A673 (cell line): Measurements from ENCODE around the gene CDKAL1. TPM values are rescaled to one million over a fixed set of nuclear protein-coding genes. Genes with fewer than 3 reads are reported as not detected.

Source experiments
- BruUV-seq: library from RNA; stranded (reverse); fragments of 400-500 nt; replicated peaks from 2 replicates; lab custom pipeline; 2021; lab: Mats Ljungman, UMichigan
- CTCF ChIA-PET: fragments of 300-600 bp; sonication (Branson Sonifier 250); formaldehyde crosslinking; loops from one replicate; lab custom pipeline; 2022; ENCODE audit warnings: antibody characterized with exemption; lab: Charles Lee
- POLR2A ChIA-PET: fragments of 300-600 bp; sonication (Branson Sonifier 250); formaldehyde crosslinking; loops from one replicate; lab custom pipeline; 2022; ENCODE audit warnings: antibody characterized with exemption; ENCODE audit not compliant: low non-redundant PET; lab: Charles Lee
- DNase-seq: peaks from one replicate; pipeline ENCODE4 v3.0.0-alpha.2; 2015; ENCODE audit warnings: low spot score
- H3K27ac ChIP-seq: fragments of 200-600 bp; sonication (generic); 2 replicates; pipeline ENCODE4 v1.5.1; 2016; ENCODE audit warnings: mixed run types, low read depth, mild to moderate bottlenecking, mixed read lengths, antibody characterized with exemption, low read length; ENCODE audit not compliant: poor library complexity, severe bottlenecking
- H3K27me3 ChIP-seq: fragments of 200-600 bp; sonication (generic); replicated peaks from 2 replicates; pipeline ENCODE4 v1.6.1; 2017; ENCODE audit warnings: mixed run types, low read depth, mild to moderate bottlenecking, mixed read lengths, antibody characterized with exemption, low read length; ENCODE audit not compliant: insufficient read depth, poor library complexity
- H3K36me3 ChIP-seq: fragments of 200-600 bp; sonication (generic); 2 replicates; pipeline ENCODE4 v1.6.1; 2016; ENCODE audit warnings: mixed run types, mild to moderate bottlenecking, mixed read lengths, antibody characterized with exemption, low read length; ENCODE audit not compliant: insufficient read depth, poor library complexity, severe bottlenecking
- H3K4me1 ChIP-seq: fragments of 200-600 bp; sonication (generic); 2 replicates; pipeline ENCODE4 v1.6.1; 2017; ENCODE audit warnings: mixed run types, mild to moderate bottlenecking, mixed read lengths, antibody characterized with exemption, low read length; ENCODE audit not compliant: insufficient read depth, poor library complexity, severe bottlenecking
- H3K4me3 ChIP-seq: fragments of 200-600 bp; sonication (generic); 2 replicates; pipeline ENCODE4 v1.5.1; 2016; ENCODE audit warnings: low read depth, mixed run types, mild to moderate bottlenecking, mixed read lengths, low read length; ENCODE audit not compliant: poor library complexity, severe bottlenecking
- H3K9me3 ChIP-seq: fragments of 200-600 bp; sonication (generic); 2 replicates; pipeline ENCODE4 v1.6.1; 2016; ENCODE audit warnings: mixed run types, low read depth, mild to moderate bottlenecking, mixed read lengths, antibody characterized with exemption, low read length; ENCODE audit not compliant: poor library complexity, severe bottlenecking
- EZH2 ChIP-seq: fragments of 200-600 bp; sonication (generic); IDR thresholded peaks from 2 replicates; pipeline ENCODE4 v1.6.1; 2017; ENCODE audit warnings: borderline replicate concordance, low read depth, mild to moderate bottlenecking, mixed read lengths, antibody characterized with exemption, low read length; ENCODE audit not compliant: poor library complexity, severe bottlenecking
- intact Hi-C: fragments of 100-400 bp; cut with micrococcal nuclease; formaldehyde crosslinking; loops from one replicate; pipeline ENCODE4 v1.10.0; 2022; ENCODE audit not compliant: unreplicated experiment
- total RNA-seq: library from RNA; stranded (reverse); gene quantifications from 2 replicates; pipeline ENCODE4 v1.2.3, GENCODE V29; 2021
- TF ChIP-seq, protein P1 (sequence below): fragments of 300-800, 200-600 bp; sonication (generic); conservative IDR thresholded peaks from 2 replicates; pipeline ENCODE4 v1.5.1; 2017; ENCODE audit warnings: low read depth, mild to moderate bottlenecking, antibody characterized with exemption, low read length, moderate library complexity, mixed read lengths

CDKAL1 gene
- total RNA-seq, 1 experiment from 2014 or later: 35.5 TPM

DNA sequence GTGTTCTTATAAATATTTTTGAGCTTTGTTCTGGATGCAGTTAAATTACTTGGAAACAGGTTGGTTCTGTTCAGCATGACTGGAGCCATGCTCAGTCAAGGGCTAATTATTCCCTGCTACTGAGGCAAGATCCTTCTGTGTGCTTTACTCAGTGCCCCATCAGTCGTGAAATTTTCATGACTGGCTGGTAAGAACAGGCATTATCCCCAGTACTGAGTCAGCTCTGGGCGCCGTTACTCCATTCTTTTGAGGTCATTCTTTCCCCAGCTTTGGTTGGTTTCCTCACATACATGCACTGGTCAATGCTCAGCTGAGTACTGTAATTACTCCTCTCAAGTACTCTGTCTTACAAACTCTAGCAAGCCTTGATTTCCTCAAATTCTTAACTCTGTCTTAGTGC is 71.3 kb downstream of the CDKAL1 start:
- no peak for DNase-seq
- no peaks in the 10 kb centered on the region for H3K9me3 ChIP-seq
- no peak overlapping the region for H3K4me3 ChIP-seq
- H3K27me3 ChIP-seq: no peaks in the 10 kb centered on the region
- H3K36me3 ChIP-seq: no peaks in the 10 kb centered on the region
- no TSS peak for BruUV-seq
- no peaks in the 10 kb centered on the region for H3K4me1 ChIP-seq
- POLR2A ChIA-PET: no interaction called here
- TF ChIP-seq, protein P1, sequence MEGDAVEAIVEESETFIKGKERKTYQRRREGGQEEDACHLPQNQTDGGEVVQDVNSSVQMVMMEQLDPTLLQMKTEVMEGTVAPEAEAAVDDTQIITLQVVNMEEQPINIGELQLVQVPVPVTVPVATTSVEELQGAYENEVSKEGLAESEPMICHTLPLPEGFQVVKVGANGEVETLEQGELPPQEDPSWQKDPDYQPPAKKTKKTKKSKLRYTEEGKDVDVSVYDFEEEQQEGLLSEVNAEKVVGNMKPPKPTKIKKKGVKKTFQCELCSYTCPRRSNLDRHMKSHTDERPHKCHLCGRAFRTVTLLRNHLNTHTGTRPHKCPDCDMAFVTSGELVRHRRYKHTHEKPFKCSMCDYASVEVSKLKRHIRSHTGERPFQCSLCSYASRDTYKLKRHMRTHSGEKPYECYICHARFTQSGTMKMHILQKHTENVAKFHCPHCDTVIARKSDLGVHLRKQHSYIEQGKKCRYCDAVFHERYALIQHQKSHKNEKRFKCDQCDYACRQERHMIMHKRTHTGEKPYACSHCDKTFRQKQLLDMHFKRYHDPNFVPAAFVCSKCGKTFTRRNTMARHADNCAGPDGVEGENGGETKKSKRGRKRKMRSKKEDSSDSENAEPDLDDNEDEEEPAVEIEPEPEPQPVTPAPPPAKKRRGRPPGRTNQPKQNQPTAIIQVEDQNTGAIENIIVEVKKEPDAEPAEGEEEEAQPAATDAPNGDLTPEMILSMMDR: no peak
- TF ChIP-seq EZH2: no peak
- H3K27ac ChIP-seq: no peak overlapping the region
- CTCF ChIA-PET: no interaction called here
- intact Hi-C loops: no loop called here

GRCh38 chr6:20606831-20607230 is 72.6 kb downstream of the CDKAL1 start:
- H3K36me3 ChIP-seq: no peaks in the 10 kb centered on the region
- no peak for DNase-seq
- no peak overlapping the region for H3K27ac ChIP-seq
- intact Hi-C loops: no loop called here
- BruUV-seq: no TSS peak
- H3K4me1 ChIP-seq: no peaks in the 10 kb centered on the region
- TF ChIP-seq, protein P1: no peak
- no peak for TF ChIP-seq EZH2
- no peak overlapping the region for H3K4me3 ChIP-seq
- no peaks in the 10 kb centered on the region for H3K27me3 ChIP-seq
- POLR2A ChIA-PET: no interaction called here
- CTCF ChIA-PET: no interaction called here
- no peaks in the 10 kb centered on the region for H3K9me3 ChIP-seq

DNA sequence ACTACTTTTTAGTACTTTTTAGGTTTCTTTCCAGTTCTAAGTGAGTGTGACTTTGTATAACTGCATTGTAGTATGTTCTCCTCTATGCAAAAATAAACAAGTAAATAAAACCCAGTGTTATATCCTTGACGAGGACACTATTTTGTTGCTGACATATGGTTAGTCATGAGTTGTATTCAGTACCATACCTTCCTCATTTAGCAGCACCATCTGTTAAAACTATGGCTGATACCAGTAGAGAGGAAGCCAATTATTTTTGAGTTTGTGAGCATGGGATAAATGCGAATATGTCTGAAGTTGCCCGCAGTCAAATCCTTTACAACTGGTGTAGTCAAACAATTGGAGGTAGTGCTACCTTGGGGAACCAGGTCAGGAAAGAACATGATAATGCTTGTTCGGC is 74.1 kb downstream of the CDKAL1 start:
- CTCF ChIA-PET: no interaction called here
- POLR2A ChIA-PET: no interaction called here
- no peaks in the 10 kb centered on the region for H3K36me3 ChIP-seq
- no peaks in the 10 kb centered on the region for H3K9me3 ChIP-seq
- H3K27me3 ChIP-seq: no peaks in the 10 kb centered on the region
- no TSS peak for BruUV-seq
- no peak overlapping the region for H3K4me3 ChIP-seq
- no peak for DNase-seq
- no peak for TF ChIP-seq EZH2
- TF ChIP-seq, protein P1: no peak
- intact Hi-C loops: no loop called here
- no peaks in the 10 kb centered on the region for H3K4me1 ChIP-seq
- no peak overlapping the region for H3K27ac ChIP-seq
